Endothelial cell of umbilical vein (primary cell): Measurements from ENCODE around the gene MYRFL. TPM values are rescaled to one million over a fixed set of nuclear protein-coding genes. Genes with fewer than 3 reads are reported as not detected.

ENCODE experiments used
- BruUV-seq: library from RNA; stranded (reverse); fragments of 400-500 nt; replicated peaks from 2 replicates; lab custom pipeline; 2021; lab: Mats Ljungman, UMichigan
- CTCF ChIA-PET: fragments of 300-600, 350-600 bp; sonication (Branson Sonifier 250); formaldehyde crosslinking; loops from one replicate; lab custom pipeline; 2021; ENCODE audit warnings: antibody characterized with exemption, inconsistent platforms; lab: Charles Lee
- POLR2A ChIA-PET: fragments of 300-600, 350-600 bp; sonication (Branson Sonifier 250); formaldehyde crosslinking; loops from one replicate; lab custom pipeline; 2021; ENCODE audit warnings: antibody characterized with exemption, inconsistent platforms; lab: Charles Lee
- DNase-seq: peaks from one replicate; pipeline ENCODE4 v3.0.0-alpha.2; 2011; ENCODE audit warnings: low read depth, low spot score
- FAIRE-seq: peaks from 2 replicates; lab custom pipeline; 2011; peaks lifted over from hg19 to GRCh38; lab: Jason Lieb, UNC
- H2AFZ ChIP-seq: 2 replicates; pipeline ENCODE4 v1.6.0; 2012; ENCODE audit warnings: low read depth, low read length, control low read depth, inconsistent platforms
- H3K27ac ChIP-seq: 2 replicates; pipeline ENCODE4 v1.5.1; 2011; ENCODE audit warnings: low read depth, mild to moderate bottlenecking, control low read depth, low read length, moderate library complexity; ENCODE audit not compliant: insufficient read depth
- H3K27me3 ChIP-seq, 2 experiments: 2 replicates each; pipeline versions ENCODE4 v1.6.0 to v1.6.1; 2011; ENCODE audit warnings: low read length in 2 of 2, mixed read lengths in 1 of 2; ENCODE audit not compliant: control insufficient read depth in 2 of 2, insufficient read depth in 2 of 2
- H3K36me3 ChIP-seq, 2 experiments: 2 replicates in 1 of 2; 3 replicates in 1 of 2; pipeline ENCODE4 v1.5.1; 2011; ENCODE audit warnings: low read length in 2 of 2, mild to moderate bottlenecking in 1 of 2, moderate library complexity in 1 of 2; ENCODE audit not compliant: control insufficient read depth in 2 of 2, insufficient read depth in 2 of 2; ENCODE audit errors: extremely low read depth in 1 of 2
- H3K4me1 ChIP-seq: 3 replicates; pipeline ENCODE4 v1.5.1; 2011; ENCODE audit warnings: mild to moderate bottlenecking, low read length; ENCODE audit not compliant: control insufficient read depth, insufficient read depth; ENCODE audit errors: extremely low read depth
- H3K4me2 ChIP-seq: 2 replicates; pipeline ENCODE4 v1.6.1; 2011; ENCODE audit warnings: low read length, control low read depth, mixed read lengths; ENCODE audit not compliant: insufficient read depth
- H3K4me3 ChIP-seq, 3 experiments: fragments of 200-600 bp in 1 of 3; sonication (generic), shearing (Covaris generic) in 1 of 3; replicated peaks in 1 of 3; 2 replicates each; pipeline ENCODE4 v1.5.1; 2011 to 2016; ENCODE audit warnings: control low read depth in 3 of 3, low read length in 3 of 3, mild to moderate bottlenecking in 2 of 3, inconsistent platforms in 1 of 3, low read depth in 1 of 3, moderate library complexity in 1 of 3; ENCODE audit not compliant: insufficient read depth in 1 of 3
- H3K79me2 ChIP-seq: 2 replicates; pipeline ENCODE4 v1.6.0; 2012; ENCODE audit warnings: low read length, inconsistent platforms; ENCODE audit not compliant: control insufficient read depth, insufficient read depth
- H3K9ac ChIP-seq: replicated peaks from 2 replicates; pipeline ENCODE3; 2011; ENCODE audit warnings: low read length, control low read depth; ENCODE audit not compliant: insufficient read depth; ENCODE audit errors: extremely low read depth
- H3K9me1 ChIP-seq: replicated peaks from 3 replicates; pipeline ENCODE4 v1.6.0; 2011; ENCODE audit warnings: mild to moderate bottlenecking, low read length; ENCODE audit not compliant: control insufficient read depth, insufficient read depth; ENCODE audit errors: extremely low read depth
- H3K9me3 ChIP-seq: replicated peaks from 2 replicates; pipeline ENCODE4 v1.5.1; 2012; ENCODE audit warnings: low read length, inconsistent platforms; ENCODE audit not compliant: control insufficient read depth, insufficient read depth
- H4K20me1 ChIP-seq: replicated peaks from 2 replicates; pipeline ENCODE3; 2011; ENCODE audit warnings: mild to moderate bottlenecking, low read length; ENCODE audit not compliant: control insufficient read depth, insufficient read depth; ENCODE audit errors: extremely low read depth
- CTCF ChIP-seq, 2 donors: IDR thresholded peaks; 1 replicate in 1 of 2; 2 replicates in 1 of 2; pipeline ENCODE4 v1.5.1; 2011; ENCODE audit warnings: low read length in 2 of 2, mild to moderate bottlenecking in 2 of 2, moderate library complexity in 2 of 2, control low read depth in 1 of 2, inconsistent platforms in 1 of 2, low read depth in 1 of 2; ENCODE audit not compliant: insufficient read depth in 1 of 2; ENCODE audit errors: extremely low read depth in 1 of 2
- EZH2 ChIP-seq: IDR thresholded peaks from 2 replicates; pipeline ENCODE4 v1.6.1; 2012; ENCODE audit warnings: borderline replicate concordance, low read depth, mild to moderate bottlenecking, moderate library complexity, low read length, inconsistent platforms; ENCODE audit not compliant: severe bottlenecking
- FOS ChIP-seq: IDR thresholded peaks from 2 replicates; pipeline ENCODE4 v1.6.1; 2011; ENCODE audit warnings: mild to moderate bottlenecking, low read length, moderate library complexity, borderline replicate concordance; ENCODE audit not compliant: insufficient read depth
- GATA2 ChIP-seq: IDR thresholded peaks from 2 replicates; pipeline ENCODE4 v1.7.0; 2011; ENCODE audit warnings: low read depth, mild to moderate bottlenecking, moderate library complexity, mixed read lengths, low read length; ENCODE audit not compliant: insufficient read length, insufficient read depth
- JUN ChIP-seq: IDR thresholded peaks from 2 replicates; pipeline ENCODE4 v1.6.1; 2011; ENCODE audit warnings: borderline replicate concordance, low read depth; ENCODE audit not compliant: insufficient read length, insufficient read depth
- MAX ChIP-seq: IDR thresholded peaks from 2 replicates; pipeline ENCODE4 v1.6.1; 2011; ENCODE audit not compliant: insufficient read depth, insufficient read length
- MYC ChIP-seq: IDR thresholded peaks from one replicate; pipeline ENCODE4 v1.6.1; 2011; ENCODE audit warnings: mild to moderate bottlenecking, low read depth, low read length
- POLR2A ChIP-seq: IDR thresholded peaks from 2 replicates; pipeline ENCODE4 v1.6.1; 2012; ENCODE audit warnings: low read depth, mild to moderate bottlenecking, control low read depth, low read length
- POLR2AphosphoS5 ChIP-seq: IDR thresholded peaks from 2 replicates; pipeline ENCODE4 v1.6.1; 2012; ENCODE audit warnings: low read depth, mild to moderate bottlenecking, control low read depth, low read length, moderate library complexity; ENCODE audit not compliant: insufficient read depth
- dilution Hi-C: fragments of 300-500 bp; cut with MboI; formaldehyde crosslinking; loops from one replicate; pipeline ENCODE4 v1.15.0; 2019; ENCODE audit warnings: low sequenced_read_pairs; ENCODE audit not compliant: extremely low pct_ligation_motif_present
- intact Hi-C: fragments of 100-400 bp; cut with micrococcal nuclease; formaldehyde crosslinking; loops from one replicate; pipeline ENCODE4 v1.10.0; 2022
- polyA plus RNA-seq, 4 experiments: library from polyadenylated mRNA; depleted of rRNA in 3 of 4; stranded (reverse) in 3 of 4; unstranded in 1 of 4; fragments of >200 nt; gene quantifications; 2 replicates each; pipeline versions ENCODE4 v1.2.1 to v1.2.3, GENCODE V29; 2011 to 2012; ENCODE audit warnings: missing spikeins in 1 of 4
- total RNA-seq: library from RNA; stranded (reverse); gene quantifications from 2 replicates; pipeline ENCODE4 v1.2.3, GENCODE V29; 2021

The MYRFL gene
- total and polyA plus RNA-seq, 2 donors (not counting 3 experiments of a cell fraction or from before 2014, with no cell fraction given), result not detected

GRCh38 chr12:69905801-69906200, 80.8 kb downstream of the MYRFL start:
- Histone ChIP-seq H4K20me1 (no peaks in the 10 kb centered on the region), H3K4me2 (no peak overlapping the region), H3K27ac (no peak overlapping the region), H3K79me2 (no peaks in the 10 kb centered on the region), H3K27me3 (no peaks in the 10 kb centered on the region), H2AFZ (no peak overlapping the region), H3K9ac (no peak overlapping the region), H3K4me1 (peaks cover 26% of the 10 kb centered on the region), H3K9me1 (no peaks in the 10 kb centered on the region), H3K36me3 (no peaks in the 10 kb centered on the region), H3K4me3 (no peak overlapping the region), H3K9me3 (no peaks in the 10 kb centered on the region)
- no TSS peak for BruUV-seq
- intact Hi-C loops, result no loop called here
- TF ChIP-seq EZH2 (no peak), GATA2 (no peak), JUN (no peak), POLR2A (no peak), MAX (no peak), POLR2AphosphoS5 (no peak), CTCF (IDR thresholded peaks at IDR 0.05; ENCODE audit: extremely low read depth in 1 of 2, insufficient read depth in 1 of 2, low read depth in 1 of 2, low read length in 2 of 2) (no peak), FOS (no peak), MYC (no peak)
- dilution Hi-C loops, result no loop called here
- FAIRE-seq (no peak), DNase-seq (no peak)
- POLR2A ChIA-PET, result no interaction called here
- CTCF ChIA-PET, result interaction anchor here (1.0 kb wide), 2 partner anchors 470 to 828 kb away, joined by 3 to 4 read pairs; no protein-coding TSS in a partner anchor
